ENCODE measurements around the gene CETN3. TPM values are rescaled to one million over a fixed set of nuclear protein-coding genes. Genes with fewer than 3 reads are reported as not detected.

CETN3 gene
- total RNA-seq, 1 donor from 2014 or later, result 7.8 TPM

DNA sequence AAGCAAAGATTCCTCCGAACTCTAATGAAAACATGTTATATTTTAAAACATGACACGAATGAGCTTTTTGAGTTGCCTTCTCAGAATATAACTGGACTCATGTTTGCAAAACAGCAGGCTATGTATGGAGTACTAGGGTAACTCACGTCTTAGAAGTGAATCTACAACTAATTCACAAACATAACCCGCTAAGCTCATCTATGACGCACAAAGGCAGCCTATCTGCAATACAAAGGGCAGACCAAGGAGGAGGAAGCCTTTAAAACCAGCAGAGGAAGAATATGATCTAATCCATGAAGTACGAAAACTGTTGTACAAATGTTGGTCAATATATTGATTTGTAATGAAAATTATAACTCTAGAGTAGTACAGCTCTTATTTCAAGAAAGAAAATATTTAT is 67.0 kb downstream of the CETN3 start:
- Histone ChIP-seq H3K4me3 (ENCODE audit: low read length in 3 of 3) (no peak overlapping the region), H3K27me3 (ENCODE audit: control insufficient read depth in 3 of 3, insufficient read depth in 3 of 3, low read length in 3 of 3) (no peaks in the 10 kb centered on the region), H3K9me3 (ENCODE audit: control insufficient read depth in 3 of 3, low read length in 3 of 3) (no peaks in the 10 kb centered on the region), H3K36me3 (ENCODE audit: control insufficient read depth in 3 of 3, insufficient read depth in 3 of 3, low read length in 3 of 3) (no peaks in the 10 kb centered on the region), H3K4me1 (ENCODE audit: control insufficient read depth in 3 of 3, insufficient read depth in 3 of 3, low read length in 3 of 3) (no peaks in the 10 kb centered on the region), H3K27ac (ENCODE audit: low read depth, low read length) (no peak overlapping the region), H3K9ac (ENCODE audit: low read depth in 1 of 3, low read length in 3 of 3) (no peak overlapping the region)

Other genes with a start within 250 kb of the CETN3 start
- gene MBLAC2, start 65.0 kb upstream of the CETN3 start, total RNA-seq, result 3.1 TPM
- gene POLR3G, start 65.1 kb upstream of the CETN3 start, total RNA-seq, result 0.52 TPM
- gene LYSMD3, start 119.8 kb upstream of the CETN3 start, total RNA-seq, result 12.5 TPM
- 2.6 TPM for gene ADGRV1, start 149.0 kb upstream of the CETN3 start, total RNA-seq